H9 (cell line): Measurements from ENCODE around the gene CYP27B1. TPM values are rescaled to one million over a fixed set of nuclear protein-coding genes. Genes with fewer than 3 reads are reported as not detected.
A peak's percentile ranks its signal among the peaks of the same experiment; 100 is the strongest.
"Not testable (repeated sequence)": the region's sequence is repeated elsewhere in the genome, so short reads cannot be mapped to it uniquely, and the experiment has no call there.

Experiments used
- DNase-seq: peaks from one replicate; pipeline ENCODE4 v3.0.0-alpha.2; 2017
- H2AFZ ChIP-seq: one replicate; pipeline ENCODE4 v1.6.1; 2013; ENCODE audit warnings: mild to moderate bottlenecking, low read length, control low read depth, moderate library complexity
- H2AK5ac ChIP-seq: 2 replicates; pipeline ENCODE4 v1.6.1; 2013; ENCODE audit warnings: low read length, control low read depth, mixed read lengths; ENCODE audit not compliant: insufficient read length
- H2BK120ac ChIP-seq: one replicate; pipeline ENCODE4 v1.6.1; 2013; ENCODE audit warnings: low read depth, mild to moderate bottlenecking, low read length, control low read depth, inconsistent platforms; ENCODE audit not compliant: poor library complexity, severe bottlenecking
- H2BK12ac ChIP-seq: 2 replicates; pipeline ENCODE4 v1.6.1; 2013; ENCODE audit warnings: low read length, control low read depth, mixed read lengths, low read depth; ENCODE audit not compliant: insufficient read length
- H2BK15ac ChIP-seq: 2 replicates; pipeline ENCODE4 v1.6.1; 2013; ENCODE audit warnings: low read depth, low read length, control low read depth
- H2BK20ac ChIP-seq: one replicate; pipeline ENCODE4 v1.6.1; 2013; ENCODE audit warnings: low read depth, mild to moderate bottlenecking, low read length, control low read depth, inconsistent platforms; ENCODE audit not compliant: poor library complexity, severe bottlenecking
- H2BK5ac ChIP-seq: 2 replicates; pipeline ENCODE4 v1.6.1; 2013; ENCODE audit warnings: low read length, control low read depth, mixed read lengths; ENCODE audit not compliant: insufficient read length
- H3K14ac ChIP-seq: 2 replicates; pipeline ENCODE4 v1.6.1; 2013; ENCODE audit warnings: low read length, control low read depth; ENCODE audit not compliant: insufficient read depth
- H3K18ac ChIP-seq: 2 replicates; pipeline ENCODE4 v1.6.1; 2013; ENCODE audit warnings: low read depth, mild to moderate bottlenecking, mixed read lengths, low read length, control low read depth; ENCODE audit not compliant: insufficient read length
- H3K23ac ChIP-seq: 2 replicates; pipeline ENCODE4 v1.6.1; 2013; ENCODE audit warnings: low read length, control low read depth, mixed read lengths, low read depth; ENCODE audit not compliant: insufficient read length
- H3K23me2 ChIP-seq: 2 replicates; pipeline ENCODE4 v1.6.1; 2013; ENCODE audit warnings: low read depth, mild to moderate bottlenecking, mixed read lengths, low read length, control low read depth; ENCODE audit not compliant: insufficient read length, poor library complexity, severe bottlenecking
- H3K27ac ChIP-seq: 2 replicates; pipeline ENCODE4 v1.5.1; 2013; ENCODE audit warnings: low read length, control low read depth, mixed read lengths, low read depth; ENCODE audit not compliant: insufficient read length
- H3K27me3 ChIP-seq: 2 replicates; pipeline ENCODE4 v1.6.1; 2013; ENCODE audit warnings: low read length, control low read depth, inconsistent platforms; ENCODE audit not compliant: insufficient read depth
- H3K4ac ChIP-seq: 2 replicates; pipeline ENCODE4 v1.6.1; 2013; ENCODE audit warnings: low read depth, mild to moderate bottlenecking, control low read depth, inconsistent platforms, low read length, moderate library complexity
- H3K4me1 ChIP-seq: 2 replicates; pipeline ENCODE4 v1.6.1; 2013; ENCODE audit warnings: low read length, control low read depth, inconsistent platforms; ENCODE audit not compliant: insufficient read depth
- H3K4me2 ChIP-seq: 2 replicates; pipeline ENCODE4 v1.6.1; 2013; ENCODE audit warnings: low read length, control low read depth, mixed read lengths; ENCODE audit not compliant: insufficient read length, insufficient read depth
- H3K56ac ChIP-seq: 2 replicates; pipeline ENCODE4 v1.6.1; 2013; ENCODE audit warnings: low read depth, mild to moderate bottlenecking, mixed read lengths, low read length, control low read depth; ENCODE audit not compliant: insufficient read length
- H3K79me1 ChIP-seq: 2 replicates; pipeline ENCODE4 v1.6.1; 2013; ENCODE audit warnings: low read depth, mild to moderate bottlenecking, moderate library complexity, low read length, control low read depth, inconsistent platforms; ENCODE audit not compliant: insufficient read depth, poor library complexity, severe bottlenecking
- H3K79me2 ChIP-seq: 2 replicates; pipeline ENCODE4 v1.6.1; 2013; ENCODE audit warnings: low read length, control low read depth, inconsistent platforms; ENCODE audit not compliant: insufficient read depth
- H3K9ac ChIP-seq: 2 replicates; pipeline ENCODE4 v1.6.1; 2013; ENCODE audit warnings: low read length, control low read depth, mixed read lengths; ENCODE audit not compliant: insufficient read length; ENCODE audit errors: extremely low read depth
- H3K9me3 ChIP-seq: one replicate; pipeline ENCODE4 v1.6.1; 2013; ENCODE audit warnings: low read depth, low read length, inconsistent platforms; ENCODE audit not compliant: control insufficient read depth
- H3T11ph ChIP-seq: one replicate; pipeline ENCODE4 v1.6.1; 2013; ENCODE audit warnings: mild to moderate bottlenecking, low read length, control low read depth, inconsistent platforms
- H4K20me1 ChIP-seq: one replicate; pipeline ENCODE4 v1.6.1; 2013; ENCODE audit not compliant: control insufficient read depth, insufficient read length, insufficient read depth
- H4K5ac ChIP-seq: 2 replicates; pipeline ENCODE4 v1.6.1; 2013; ENCODE audit warnings: low read depth, mild to moderate bottlenecking, mixed read lengths, low read length, control low read depth; ENCODE audit not compliant: insufficient read length
- H4K8ac ChIP-seq: replicated peaks from 2 replicates; pipeline ENCODE4 v1.6.1; 2013; ENCODE audit warnings: low read length, control low read depth, mixed read lengths, low read depth; ENCODE audit not compliant: insufficient read length
- H4K91ac ChIP-seq: 2 replicates; pipeline ENCODE4 v1.6.1; 2013; ENCODE audit warnings: low read depth, mild to moderate bottlenecking, moderate library complexity, mixed read lengths, low read length, control low read depth; ENCODE audit not compliant: insufficient read length
- H3K27ac Mint-ChIP-seq, 3 experiments: 2 replicates in 2 of 3; 3 replicates in 1 of 3; pipeline ENCODE4 v1.8.0; 2020 to 2021; ENCODE audit warnings: mixed read lengths in 3 of 3, mild to moderate bottlenecking in 1 of 3, moderate library complexity in 1 of 3
- H3K27me3 Mint-ChIP-seq: 2 replicates; pipeline ENCODE4 v1.8.0; 2021; ENCODE audit warnings: low read depth, mild to moderate bottlenecking, moderate library complexity, mixed read lengths
- H3K36me3 Mint-ChIP-seq, 3 experiments: 2 replicates in 2 of 3; 3 replicates in 1 of 3; pipeline ENCODE4 v1.8.0; 2020 to 2021; ENCODE audit warnings: low read depth in 3 of 3, mixed read lengths in 3 of 3; ENCODE audit not compliant: insufficient read depth in 1 of 3
- H3K4me1 Mint-ChIP-seq, 2 experiments: 2 replicates each; pipeline ENCODE4 v1.8.0; 2020; ENCODE audit warnings: mixed read lengths in 2 of 2
- H3K4me3 Mint-ChIP-seq, 2 experiments: 2 replicates in 1 of 2; 3 replicates in 1 of 2; pipeline ENCODE4 v1.8.0; 2020 to 2021; ENCODE audit warnings: mild to moderate bottlenecking in 2 of 2, mixed read lengths in 2 of 2, moderate library complexity in 1 of 2
- H3K9me3 Mint-ChIP-seq, 2 experiments: 2 replicates in 1 of 2; 3 replicates in 1 of 2; pipeline ENCODE4 v1.8.0; 2020; ENCODE audit warnings: mild to moderate bottlenecking in 2 of 2, mixed read lengths in 2 of 2, moderate library complexity in 1 of 2
- WGBS: extraction: QIAGEN DNeasy Blood & Tissue Kit; methylation state at CpG from one replicate; pipeline ENCODE4 v1.1.7; 2013; ENCODE audit warnings: missing lambda C conversion rate, low lambda C conversion rate, mixed read lengths; ENCODE audit not compliant: insufficient read length; ENCODE audit errors: extremely low coverage; 5-methylcytosine and 5-hydroxymethylcytosine counted together
- total RNA-seq: library from RNA; stranded (reverse); gene quantifications from 2 replicates; pipeline ENCODE4 v1.2.1, GENCODE V29; 2021
- TF ChIP-seq, protein P1 (sequence below): fragments of 200-600 bp; sonication (generic); conservative IDR thresholded peaks from 3 replicates; pipeline ENCODE4 v1.8.0; 2021; ENCODE audit warnings: antibody characterized with exemption, mild to moderate bottlenecking

CYP27B1 gene
- total RNA-seq, 1 experiment from 2014 or later, result 6.1 TPM

DNA sequence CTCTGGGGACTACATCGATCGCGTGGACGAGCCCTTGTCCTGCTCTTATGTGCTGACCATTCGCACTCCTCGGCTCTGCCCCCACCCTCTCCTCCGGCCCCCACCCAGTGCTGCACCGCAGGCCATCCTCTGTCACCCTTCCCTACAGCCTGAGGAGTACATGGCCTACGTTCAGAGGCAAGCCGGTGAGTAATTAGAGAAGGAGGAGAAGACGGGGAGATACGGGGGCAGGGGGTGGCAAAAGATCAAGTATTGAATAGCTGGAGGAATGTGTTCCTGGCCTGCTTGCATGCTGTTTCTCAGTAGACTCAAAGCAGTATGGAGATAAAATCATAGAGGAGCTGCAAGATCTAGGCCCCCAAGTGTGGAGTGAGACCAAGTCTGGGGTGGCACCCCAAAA is 51.1 kb downstream of the CYP27B1 start:
- Histone ChIP-seq H4K20me1 (no peaks in the 10 kb centered on the region), H2BK5ac (no peak overlapping the region), H3K23me2 (no peaks in the 10 kb centered on the region), H3K9ac (no peak overlapping the region), H3K79me2 (no peaks in the 10 kb centered on the region), H3K4ac (no peak overlapping the region), H2BK12ac (no peak overlapping the region), H3K56ac (no peak overlapping the region), H3K14ac (no peak overlapping the region), H3K9me3 (no peaks in the 10 kb centered on the region), H4K5ac (no peak overlapping the region), H3K79me1 (no peaks in the 10 kb centered on the region), H4K8ac (no peak overlapping the region), H2BK120ac (no peak overlapping the region), H3K4me1 (no peaks in the 10 kb centered on the region), H3T11ph (no peak overlapping the region), H3K27me3 (no peaks in the 10 kb centered on the region), H2AFZ (no peak overlapping the region), H4K91ac (no peak overlapping the region), H2BK15ac (no peak overlapping the region), H3K27ac (no peak overlapping the region), H2BK20ac (no peak overlapping the region), H3K23ac (no peak overlapping the region), H2AK5ac (no peak overlapping the region), H3K18ac (no peak overlapping the region), H3K4me2 (no peak overlapping the region)
- no CpG with 5 or more reads among the region's 12 CpGs for WGBS
- TF ChIP-seq, protein P1, sequence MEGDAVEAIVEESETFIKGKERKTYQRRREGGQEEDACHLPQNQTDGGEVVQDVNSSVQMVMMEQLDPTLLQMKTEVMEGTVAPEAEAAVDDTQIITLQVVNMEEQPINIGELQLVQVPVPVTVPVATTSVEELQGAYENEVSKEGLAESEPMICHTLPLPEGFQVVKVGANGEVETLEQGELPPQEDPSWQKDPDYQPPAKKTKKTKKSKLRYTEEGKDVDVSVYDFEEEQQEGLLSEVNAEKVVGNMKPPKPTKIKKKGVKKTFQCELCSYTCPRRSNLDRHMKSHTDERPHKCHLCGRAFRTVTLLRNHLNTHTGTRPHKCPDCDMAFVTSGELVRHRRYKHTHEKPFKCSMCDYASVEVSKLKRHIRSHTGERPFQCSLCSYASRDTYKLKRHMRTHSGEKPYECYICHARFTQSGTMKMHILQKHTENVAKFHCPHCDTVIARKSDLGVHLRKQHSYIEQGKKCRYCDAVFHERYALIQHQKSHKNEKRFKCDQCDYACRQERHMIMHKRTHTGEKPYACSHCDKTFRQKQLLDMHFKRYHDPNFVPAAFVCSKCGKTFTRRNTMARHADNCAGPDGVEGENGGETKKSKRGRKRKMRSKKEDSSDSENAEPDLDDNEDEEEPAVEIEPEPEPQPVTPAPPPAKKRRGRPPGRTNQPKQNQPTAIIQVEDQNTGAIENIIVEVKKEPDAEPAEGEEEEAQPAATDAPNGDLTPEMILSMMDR, result no peak
- Mint-ChIP-seq H3K9me3 (no peaks in the 10 kb centered on the region), H3K4me3 (no peak overlapping the region), H3K4me1 (no peaks in the 10 kb centered on the region), H3K27me3 (no peaks in the 10 kb centered on the region), H3K27ac (0 out of 7 replicates have a peak overlapping the region, but pooled peaks of 1 of the 3 experiments have one; percentile 44), H3K36me3 (peaks cover 16 to 52% (median 28%) of the 10 kb centered on the region in 3 experiments)
- no peak for DNase-seq

DNA sequence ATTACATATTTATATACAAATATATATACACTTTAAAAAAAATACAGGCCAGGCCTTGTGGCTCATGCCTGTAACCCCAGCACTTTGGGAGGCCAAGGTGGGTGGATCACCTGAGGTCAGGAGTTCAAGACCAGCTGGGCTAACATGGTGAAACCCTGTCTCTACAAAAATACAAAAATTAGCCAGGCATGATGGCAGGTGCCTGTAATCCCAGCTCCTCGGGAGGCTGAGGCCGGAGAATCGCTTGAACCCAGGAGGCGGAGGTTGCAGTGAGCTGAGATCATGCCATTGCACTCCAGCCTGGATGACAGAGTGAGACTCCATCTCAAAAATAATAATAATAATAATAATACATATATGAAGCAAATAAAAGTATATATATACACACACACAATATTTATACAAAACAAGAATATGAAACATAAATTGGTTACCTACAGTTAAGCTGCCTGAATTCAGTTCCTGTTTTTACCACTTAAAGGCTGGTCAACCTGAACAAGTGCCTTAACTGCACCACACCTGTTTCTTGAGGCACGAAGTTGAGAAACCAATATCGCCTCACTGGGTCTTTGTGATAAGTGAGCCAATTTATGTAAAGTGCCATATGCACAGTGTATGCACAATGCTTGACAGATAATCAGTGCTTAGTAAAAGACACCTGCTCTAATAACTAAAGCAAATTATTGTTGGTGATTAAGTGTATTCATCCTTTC is 51.7 kb downstream of the CYP27B1 start:
- H3K23ac ChIP-seq, H3T11ph ChIP-seq, H2AFZ ChIP-seq, H3K9me3 Mint-ChIP-seq, H3K27ac Mint-ChIP-seq, H2BK120ac ChIP-seq, H3K9me3 ChIP-seq, H4K91ac ChIP-seq, H2BK20ac ChIP-seq, H3K23me2 ChIP-seq, H3K4me2 ChIP-seq, H3K4me1 ChIP-seq, H3K79me1 ChIP-seq, H3K27ac ChIP-seq, H3K4me1 Mint-ChIP-seq, H2BK12ac ChIP-seq, H2BK5ac ChIP-seq, H3K56ac ChIP-seq, H3K9ac ChIP-seq, H4K8ac ChIP-seq, H2AK5ac ChIP-seq, H4K20me1 ChIP-seq, H3K18ac ChIP-seq, H4K5ac ChIP-seq, H3K4ac ChIP-seq, H3K14ac ChIP-seq, H3K27me3 Mint-ChIP-seq, H3K4me3 Mint-ChIP-seq, H2BK15ac ChIP-seq, DNase-seq, H3K79me2 ChIP-seq, H3K27me3 ChIP-seq: not testable (repeated sequence)
- WGBS, result no CpG with 5 or more reads among the region's 6 CpGs
- peaks cover 16 to 46% (median 28%) of the 10 kb centered on the region in 3 experiments for H3K36me3 Mint-ChIP-seq
